ENCODE results near the gene CDR2L.
"Not testable (repeated sequence)": the region's sequence is repeated elsewhere in the genome, so short reads cannot be mapped to it uniquely, and the experiment has no call there.

GRCh38 chr17:75043789-75044188 lies 56.4 kb downstream of the CDR2L start:
- TF ChIP-seq, protein P1, sequence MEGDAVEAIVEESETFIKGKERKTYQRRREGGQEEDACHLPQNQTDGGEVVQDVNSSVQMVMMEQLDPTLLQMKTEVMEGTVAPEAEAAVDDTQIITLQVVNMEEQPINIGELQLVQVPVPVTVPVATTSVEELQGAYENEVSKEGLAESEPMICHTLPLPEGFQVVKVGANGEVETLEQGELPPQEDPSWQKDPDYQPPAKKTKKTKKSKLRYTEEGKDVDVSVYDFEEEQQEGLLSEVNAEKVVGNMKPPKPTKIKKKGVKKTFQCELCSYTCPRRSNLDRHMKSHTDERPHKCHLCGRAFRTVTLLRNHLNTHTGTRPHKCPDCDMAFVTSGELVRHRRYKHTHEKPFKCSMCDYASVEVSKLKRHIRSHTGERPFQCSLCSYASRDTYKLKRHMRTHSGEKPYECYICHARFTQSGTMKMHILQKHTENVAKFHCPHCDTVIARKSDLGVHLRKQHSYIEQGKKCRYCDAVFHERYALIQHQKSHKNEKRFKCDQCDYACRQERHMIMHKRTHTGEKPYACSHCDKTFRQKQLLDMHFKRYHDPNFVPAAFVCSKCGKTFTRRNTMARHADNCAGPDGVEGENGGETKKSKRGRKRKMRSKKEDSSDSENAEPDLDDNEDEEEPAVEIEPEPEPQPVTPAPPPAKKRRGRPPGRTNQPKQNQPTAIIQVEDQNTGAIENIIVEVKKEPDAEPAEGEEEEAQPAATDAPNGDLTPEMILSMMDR (IDR thresholded peaks at IDR 0.05) = not testable (repeated sequence)
- TF ChIP-seq, protein P2, sequence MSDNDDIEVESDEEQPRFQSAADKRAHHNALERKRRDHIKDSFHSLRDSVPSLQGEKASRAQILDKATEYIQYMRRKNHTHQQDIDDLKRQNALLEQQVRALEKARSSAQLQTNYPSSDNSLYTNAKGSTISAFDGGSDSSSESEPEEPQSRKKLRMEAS (IDR thresholded peaks at IDR 0.05) = not testable (repeated sequence)
- not testable (repeated sequence) for TF ChIP-seq CEBPB (IDR thresholded peaks at IDR 0.05); USF2 (IDR thresholded peaks at IDR 0.05); CBX2 (IDR thresholded peaks at IDR 0.05; ENCODE audit: borderline replicate concordance, low read depth); EP300 (IDR thresholded peaks at IDR 0.05); POLR2A (IDR thresholded peaks at IDR 0.05; ENCODE audit: low read length); CHD4 (IDR thresholded peaks at IDR 0.05; ENCODE audit: borderline replicate concordance); MAFK (IDR thresholded peaks at IDR 0.05; ENCODE audit: partially characterized antibody); SMC3 (IDR thresholded peaks at IDR 0.05)
- TF ChIP-seq, protein P3, sequence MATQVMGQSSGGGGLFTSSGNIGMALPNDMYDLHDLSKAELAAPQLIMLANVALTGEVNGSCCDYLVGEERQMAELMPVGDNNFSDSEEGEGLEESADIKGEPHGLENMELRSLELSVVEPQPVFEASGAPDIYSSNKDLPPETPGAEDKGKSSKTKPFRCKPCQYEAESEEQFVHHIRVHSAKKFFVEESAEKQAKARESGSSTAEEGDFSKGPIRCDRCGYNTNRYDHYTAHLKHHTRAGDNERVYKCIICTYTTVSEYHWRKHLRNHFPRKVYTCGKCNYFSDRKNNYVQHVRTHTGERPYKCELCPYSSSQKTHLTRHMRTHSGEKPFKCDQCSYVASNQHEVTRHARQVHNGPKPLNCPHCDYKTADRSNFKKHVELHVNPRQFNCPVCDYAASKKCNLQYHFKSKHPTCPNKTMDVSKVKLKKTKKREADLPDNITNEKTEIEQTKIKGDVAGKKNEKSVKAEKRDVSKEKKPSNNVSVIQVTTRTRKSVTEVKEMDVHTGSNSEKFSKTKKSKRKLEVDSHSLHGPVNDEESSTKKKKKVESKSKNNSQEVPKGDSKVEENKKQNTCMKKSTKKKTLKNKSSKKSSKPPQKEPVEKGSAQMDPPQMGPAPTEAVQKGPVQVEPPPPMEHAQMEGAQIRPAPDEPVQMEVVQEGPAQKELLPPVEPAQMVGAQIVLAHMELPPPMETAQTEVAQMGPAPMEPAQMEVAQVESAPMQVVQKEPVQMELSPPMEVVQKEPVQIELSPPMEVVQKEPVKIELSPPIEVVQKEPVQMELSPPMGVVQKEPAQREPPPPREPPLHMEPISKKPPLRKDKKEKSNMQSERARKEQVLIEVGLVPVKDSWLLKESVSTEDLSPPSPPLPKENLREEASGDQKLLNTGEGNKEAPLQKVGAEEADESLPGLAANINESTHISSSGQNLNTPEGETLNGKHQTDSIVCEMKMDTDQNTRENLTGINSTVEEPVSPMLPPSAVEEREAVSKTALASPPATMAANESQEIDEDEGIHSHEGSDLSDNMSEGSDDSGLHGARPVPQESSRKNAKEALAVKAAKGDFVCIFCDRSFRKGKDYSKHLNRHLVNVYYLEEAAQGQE (IDR thresholded peaks at IDR 0.05) = not testable (repeated sequence)

All from A549 (cell line).